ENCODE results near the gene TCEA2. TPM values are rescaled to one million over a fixed set of nuclear protein-coding genes. Genes with fewer than 3 reads are reported as not detected.
"Not testable (repeated sequence)": the region's sequence is repeated elsewhere in the genome, so short reads cannot be mapped to it uniquely, and the experiment has no call there.

The TCEA2 gene
- total RNA-seq, 1 donor from 2014 or later = 23.2 TPM

DNA sequence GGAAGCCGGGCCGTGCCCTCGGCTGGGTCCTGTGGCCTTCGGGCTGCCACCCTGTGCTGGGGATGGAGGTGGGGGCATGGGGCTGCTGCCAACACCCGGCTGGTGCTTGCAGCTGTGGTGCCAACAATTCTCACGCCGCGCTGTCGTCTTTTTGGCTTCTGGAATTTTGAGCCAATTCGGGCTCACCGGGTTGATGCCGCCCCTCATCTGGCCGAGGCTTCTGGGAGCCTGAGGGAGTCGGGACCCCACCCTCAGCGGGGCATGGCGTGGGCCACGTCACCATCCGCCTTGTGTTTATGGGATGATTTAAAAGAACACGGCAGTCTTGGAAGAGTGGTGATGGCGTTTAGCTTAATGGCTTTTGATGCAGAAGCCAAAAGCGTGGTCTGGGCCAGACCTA, 53.0 kb downstream of the TCEA2 start:
- Histone ChIP-seq H3K9me3 (ENCODE audit: low read depth) (no peaks in the 10 kb centered on the region), H3K4me2 (no peak overlapping the region), H3K36me3 (no peaks in the 10 kb centered on the region), H4K20me1 (ENCODE audit: low read depth) (no peaks in the 10 kb centered on the region), H3K4me1 (no peaks in the 10 kb centered on the region), H3K27ac (no peak overlapping the region), H3F3A (ENCODE audit: low read depth) (no peaks in the 10 kb centered on the region), H3K27me3 (peaks cover 5% of the 10 kb centered on the region), H3K4me3 (no peak overlapping the region), H3K9ac (no peak overlapping the region), H2AFZ (replicated peaks) (no peak overlapping the region), H3K79me2 (ENCODE audit: low read depth) (no peaks in the 10 kb centered on the region)
- Mint-ChIP-seq H3K4me3 (no peak overlapping the region), H3K27me3 (ENCODE audit: insufficient read depth, low read depth) (peaks cover 22% of the 10 kb centered on the region), H3K36me3 (no peaks in the 10 kb centered on the region), H3K27ac (no peak overlapping the region), H3K4me1 (peaks cover 5% of the 10 kb centered on the region), H3K9me3 (no peaks in the 10 kb centered on the region)
- TF ChIP-seq CTCF (IDR thresholded peaks at IDR 0.05) (no peak), EZH2 (IDR thresholded peaks at IDR 0.05) (no peak), EZH2phosphoT487 (IDR thresholded peaks at IDR 0.05) (no peak)
- DNase-seq (ENCODE audit: low spot score) = no peak

DNA sequence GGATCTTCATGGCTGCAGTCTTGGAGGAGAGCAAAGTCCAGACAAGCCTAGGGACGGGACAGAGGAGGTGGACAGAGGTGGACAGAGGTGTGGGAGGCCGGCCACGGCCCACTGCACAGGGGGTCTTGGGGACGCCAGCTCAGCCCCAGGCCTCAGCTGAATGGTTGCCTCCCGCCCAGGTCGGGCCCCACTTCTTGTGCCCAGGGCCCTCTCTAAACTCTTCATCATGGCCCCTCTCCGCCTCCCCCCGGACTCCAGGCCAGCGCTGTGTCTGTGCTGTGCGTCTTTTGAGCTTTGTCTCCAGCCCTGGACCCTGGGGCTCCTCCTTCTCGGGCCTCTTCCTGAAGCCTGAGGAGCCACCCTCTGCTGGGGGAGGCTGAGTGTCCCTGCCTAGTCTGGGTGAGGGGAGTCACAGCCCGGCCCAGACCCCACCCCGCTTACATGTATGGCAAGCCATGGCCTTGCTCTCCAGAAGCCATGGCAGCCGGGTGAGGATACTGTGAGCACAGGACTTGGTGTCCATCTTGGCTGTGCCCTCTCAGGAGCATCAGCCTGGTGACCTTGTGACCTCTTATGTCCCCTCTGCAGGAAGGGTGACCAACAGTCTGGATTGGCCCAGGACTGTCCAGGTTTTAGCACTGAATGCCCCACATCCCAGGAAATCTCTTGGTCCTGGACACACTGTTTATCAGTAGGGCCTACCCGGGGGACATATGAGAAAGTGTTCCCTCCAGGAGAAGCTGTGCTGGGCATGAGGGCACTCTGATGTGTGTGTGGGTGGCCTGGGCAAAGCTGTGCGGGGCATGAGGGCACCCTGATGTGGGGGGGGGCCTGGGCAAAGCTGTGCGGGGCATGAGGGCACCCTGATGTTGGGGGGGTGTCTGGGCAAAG, 53.8 kb downstream of the TCEA2 start:
- Mint-ChIP-seq H3K9me3 (no peaks in the 10 kb centered on the region), H3K27me3 (ENCODE audit: insufficient read depth, low read depth) (peaks cover 22% of the 10 kb centered on the region), H3K36me3 (no peaks in the 10 kb centered on the region), H3K27ac (no peak overlapping the region), H3K4me1 (peaks cover 5% of the 10 kb centered on the region), H3K4me3 (no peak overlapping the region)
- TF ChIP-seq EZH2phosphoT487 (IDR thresholded peaks at IDR 0.05) = no peak
- Histone ChIP-seq H3K9me3 (ENCODE audit: low read depth) (no peaks in the 10 kb centered on the region), H2AFZ (replicated peaks) (no peak overlapping the region), H3K4me3 (no peak overlapping the region), H3K4me2 (no peak overlapping the region), H3K36me3 (no peaks in the 10 kb centered on the region), H4K20me1 (ENCODE audit: low read depth) (no peaks in the 10 kb centered on the region), H3K4me1 (no peaks in the 10 kb centered on the region), H3K9ac (no peak overlapping the region), H3K27me3 (peaks cover 13% of the 10 kb centered on the region), H3K27ac (no peak overlapping the region), H3K79me2 (ENCODE audit: low read depth) (no peaks in the 10 kb centered on the region), H3F3A (ENCODE audit: low read depth) (no peaks in the 10 kb centered on the region)
- no peak for DNase-seq (ENCODE audit: low spot score)

DNA sequence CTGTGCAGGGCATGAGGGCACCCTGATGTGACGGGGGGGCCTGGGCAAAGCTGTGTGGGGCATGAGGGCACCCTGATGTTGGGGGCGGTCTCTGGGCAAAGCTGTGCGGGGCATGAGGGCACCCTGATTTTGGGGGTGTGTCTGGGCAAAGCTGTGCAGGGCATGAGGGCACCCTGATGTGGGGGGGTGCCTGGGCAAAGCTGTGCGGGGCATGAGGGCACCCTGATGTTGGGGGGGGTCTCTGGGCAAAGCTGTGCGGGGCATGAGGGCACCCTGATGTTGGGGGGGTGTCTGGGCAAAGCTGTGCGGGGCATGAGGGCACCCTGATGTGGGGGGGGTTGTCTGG, 54.4 kb downstream of the TCEA2 start:
- not testable (repeated sequence) for H3K4me3 Mint-ChIP-seq; H2AFZ ChIP-seq (replicated peaks); H3K4me1 Mint-ChIP-seq; H3K9ac ChIP-seq; H3K4me1 ChIP-seq; H3K79me2 ChIP-seq (ENCODE audit: low read depth); H3K27ac ChIP-seq; H3K4me3 ChIP-seq; H4K20me1 ChIP-seq (ENCODE audit: low read depth); H3K36me3 ChIP-seq; DNase-seq (ENCODE audit: low spot score); H3K9me3 Mint-ChIP-seq; H3F3A ChIP-seq (ENCODE audit: low read depth); H3K27ac Mint-ChIP-seq; H3K36me3 Mint-ChIP-seq; H3K4me2 ChIP-seq; H3K9me3 ChIP-seq (ENCODE audit: low read depth)
- H3K27me3 Mint-ChIP-seq (ENCODE audit: insufficient read depth, low read depth) = peaks cover 24% of the 10 kb centered on the region
- peaks cover 19% of the 10 kb centered on the region for H3K27me3 ChIP-seq

DNA sequence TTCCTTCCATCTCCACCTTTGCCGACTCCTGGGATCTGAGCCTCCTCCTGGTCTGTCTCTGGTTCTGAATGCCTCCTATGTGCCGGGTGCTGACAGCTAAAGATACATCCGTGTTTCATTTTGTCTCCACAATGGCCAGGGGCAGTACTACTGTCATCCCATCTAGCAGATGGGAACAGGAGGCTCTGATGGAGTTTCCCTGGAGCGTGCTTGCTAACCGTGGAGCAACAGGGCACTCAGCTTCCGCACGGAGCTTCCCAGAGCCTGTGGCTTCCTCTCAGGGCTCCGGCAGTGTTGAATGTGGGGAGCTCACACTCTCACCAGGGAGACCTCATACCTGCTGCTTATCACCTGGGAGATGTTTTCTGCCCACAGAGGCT, 56.3 kb downstream of the TCEA2 start:
- Histone ChIP-seq H3K36me3 (no peaks in the 10 kb centered on the region), H3K79me2 (ENCODE audit: low read depth) (no peaks in the 10 kb centered on the region), H3K9me3 (ENCODE audit: low read depth) (no peaks in the 10 kb centered on the region), H3K9ac (no peak overlapping the region), H3K27ac (no peak overlapping the region), H2AFZ (replicated peaks) (no peak overlapping the region), H3K4me3 (no peak overlapping the region), H3K27me3 (peaks cover 32% of the 10 kb centered on the region), H3K4me1 (no peaks in the 10 kb centered on the region), H3F3A (ENCODE audit: low read depth) (no peaks in the 10 kb centered on the region), H4K20me1 (ENCODE audit: low read depth) (no peaks in the 10 kb centered on the region), H3K4me2 (no peak overlapping the region)
- H3K27me3 Mint-ChIP-seq (ENCODE audit: insufficient read depth, low read depth) = peaks cover 22% of the 10 kb centered on the region
- no peaks in the 10 kb centered on the region for H3K36me3 Mint-ChIP-seq
- peaks cover 5% of the 10 kb centered on the region for H3K4me1 Mint-ChIP-seq
- no peak overlapping the region for H3K4me3 Mint-ChIP-seq
- no peak for DNase-seq (ENCODE audit: low spot score)
- H3K9me3 Mint-ChIP-seq = peaks cover 2% of the 10 kb centered on the region
- no peak overlapping the region for H3K27ac Mint-ChIP-seq
- TF ChIP-seq CTCF (IDR thresholded peaks at IDR 0.05) (no peak), EZH2 (IDR thresholded peaks at IDR 0.05) (no peak), EZH2phosphoT487 (IDR thresholded peaks at IDR 0.05) (no peak)

Data from neural progenitor cell (in vitro differentiated cells).